Mucosa of rectum (tissue), 2 donors: ENCODE results near the gene NUP43.
A peak's percentile ranks its signal among the peaks of the same experiment; 100 is the strongest.

Source experiments
- H3K27ac ChIP-seq, 2 donors: one replicate each; pipeline ENCODE4 v1.7.0; 2013; ENCODE audit warnings: inconsistent platforms in 2 of 2, low read depth in 2 of 2, low read length in 2 of 2
- H3K27me3 ChIP-seq, 2 donors: one replicate each; pipeline ENCODE4 v1.7.0; 2013; ENCODE audit warnings: low read length in 2 of 2; ENCODE audit not compliant: control insufficient read depth in 2 of 2, insufficient read depth in 2 of 2
- H3K36me3 ChIP-seq, 2 donors: one replicate each; pipeline ENCODE4 v1.7.0; 2013; ENCODE audit warnings: low read length in 2 of 2; ENCODE audit not compliant: control insufficient read depth in 2 of 2, insufficient read depth in 2 of 2
- H3K4me1 ChIP-seq, 2 donors: one replicate each; pipeline ENCODE4 v1.7.0; 2013; ENCODE audit warnings: low read length in 2 of 2, mild to moderate bottlenecking in 1 of 2; ENCODE audit not compliant: control insufficient read depth in 2 of 2, insufficient read depth in 2 of 2
- H3K4me3 ChIP-seq, 2 donors: one replicate each; pipeline ENCODE4 v1.7.0; 2013; ENCODE audit warnings: low read length in 2 of 2
- H3K9ac ChIP-seq, 2 donors: one replicate each; pipeline ENCODE4 v1.7.0; 2013; ENCODE audit warnings: low read length in 2 of 2, low read depth in 1 of 2, mild to moderate bottlenecking in 1 of 2
- H3K9me3 ChIP-seq, 2 donors: one replicate each; pipeline ENCODE4 v1.7.0; 2013; ENCODE audit warnings: low read length in 2 of 2; ENCODE audit not compliant: control insufficient read depth in 2 of 2
- donor health status: healthy.
- donor health status: Normal muscosa, but diverticular disease.

The NUP43 gene

GRCh38 chr6:149746147-149746946, at the start of gene NUP43:
Gene NUP43 (minus strand): TSS chr6:149746529. CDS start chr6:149746495, 34 bp downstream.
- H3K4me1 ChIP-seq: peaks cover 18 to 19% of the 10 kb centered on the region in 2 donors
- H3K27me3 ChIP-seq: no peaks in the 10 kb centered on the region
- peaks cover 6 to 12% of the 10 kb centered on the region in 2 donors for H3K36me3 ChIP-seq
- H3K9me3 ChIP-seq: no peaks in the 10 kb centered on the region
- peak within 1 kb of the TSS; percentile 92 to 99 for H3K4me3 ChIP-seq
- peak within 1 kb of the TSS; percentile 65 to 79 for H3K27ac ChIP-seq
- peak within 1 kb of the TSS; percentile 93 to 94 for H3K9ac ChIP-seq

- Histone ChIP-seq H3K4me3 (no peak overlapping the region), H3K27me3 (no peaks in the 10 kb centered on the region), H3K9me3 (no peaks in the 10 kb centered on the region), H3K36me3 (peaks cover 6 to 13% of the 10 kb centered on the region in 2 donors), H3K27ac (no peak overlapping the region), H3K9ac (no peak overlapping the region), H3K4me1 (no peaks in the 10 kb centered on the region)
Observed at GRCh38 chr6:149783551-149783950, 37.2 kb upstream of the NUP43 start.

- Histone ChIP-seq H3K4me1 (no peaks in the 10 kb centered on the region), H3K9me3 (no peaks in the 10 kb centered on the region), H3K27me3 (no peaks in the 10 kb centered on the region), H3K27ac (no peak overlapping the region), H3K4me3 (no peak overlapping the region), H3K36me3 (peaks cover 6 to 15% of the 10 kb centered on the region in 2 donors), H3K9ac (no peak overlapping the region)
Observed at GRCh38 chr6:149782337-149782736, 36.0 kb upstream of the NUP43 start.

GRCh38 chr6:149781715-149782114, 35.4 kb upstream of the NUP43 start:
- H3K27me3 ChIP-seq: no peaks in the 10 kb centered on the region
- no peak overlapping the region for H3K27ac ChIP-seq
- H3K36me3 ChIP-seq: peaks cover 6 to 19% of the 10 kb centered on the region in 2 donors
- H3K9ac ChIP-seq: no peak overlapping the region
- no peaks in the 10 kb centered on the region for H3K4me1 ChIP-seq
- H3K4me3 ChIP-seq: no peak overlapping the region
- H3K9me3 ChIP-seq: no peaks in the 10 kb centered on the region

GRCh38 chr6:149779644-149779963, 33.3 kb upstream of the NUP43 start:
- Histone ChIP-seq H3K4me3 (no peak overlapping the region), H3K27me3 (no peaks in the 10 kb centered on the region), H3K36me3 (peaks cover 6 to 19% of the 10 kb centered on the region in 2 donors), H3K4me1 (no peaks in the 10 kb centered on the region), H3K9me3 (no peaks in the 10 kb centered on the region), H3K27ac (no peak overlapping the region), H3K9ac (no peak overlapping the region)

- no peaks in the 10 kb centered on the region for H3K9me3 ChIP-seq
- no peak overlapping the region for H3K27ac ChIP-seq
- no peak overlapping the region for H3K9ac ChIP-seq
- no peaks in the 10 kb centered on the region for H3K27me3 ChIP-seq
- H3K36me3 ChIP-seq: peaks cover 10 to 11% of the 10 kb centered on the region in 2 donors
- no peak overlapping the region for H3K4me3 ChIP-seq
- no peaks in the 10 kb centered on the region for H3K4me1 ChIP-seq
Observed at GRCh38 chr6:149777624-149778023, 31.3 kb upstream of the NUP43 start.

- H3K4me1 ChIP-seq: no peaks in the 10 kb centered on the region
- H3K36me3 ChIP-seq: peaks cover 12 to 16% of the 10 kb centered on the region in 2 donors
- H3K27me3 ChIP-seq: no peaks in the 10 kb centered on the region
- no peak overlapping the region for H3K9ac ChIP-seq
- no peaks in the 10 kb centered on the region for H3K9me3 ChIP-seq
- H3K27ac ChIP-seq: no peak overlapping the region
- no peak overlapping the region for H3K4me3 ChIP-seq
Observed at GRCh38 chr6:149771925-149772324, 25.6 kb upstream of the NUP43 start.

- Histone ChIP-seq H3K27me3 (no peaks in the 10 kb centered on the region), H3K9ac (no peak overlapping the region), H3K4me3 (no peak overlapping the region), H3K9me3 (peaks cover 0 to under 1% of the 10 kb centered on the region in 2 donors), H3K27ac (no peak overlapping the region), H3K36me3 (peaks cover 12 to 17% of the 10 kb centered on the region in 2 donors), H3K4me1 (no peaks in the 10 kb centered on the region)
Observed at GRCh38 chr6:149771185-149771584, 24.9 kb upstream of the NUP43 start.

GRCh38 chr6:149769676-149770075, 23.3 kb upstream of the NUP43 start:
- H3K9me3 ChIP-seq: peaks cover 0 to 4% of the 10 kb centered on the region in 2 donors
- peaks cover 12 to 20% of the 10 kb centered on the region in 2 donors for H3K36me3 ChIP-seq

GRCh38 chr6:149766156-149766769, 19.9 kb upstream of the NUP43 start:
- H3K27ac ChIP-seq: no peak overlapping the region
- H3K27me3 ChIP-seq: no peaks in the 10 kb centered on the region
- H3K9me3 ChIP-seq: peaks cover 0 to 4% of the 10 kb centered on the region in 2 donors
- no peaks in the 10 kb centered on the region for H3K4me1 ChIP-seq
- no peak overlapping the region for H3K9ac ChIP-seq
- H3K36me3 ChIP-seq: peaks cover 0 to 8% of the 10 kb centered on the region in 2 donors
- no peak overlapping the region for H3K4me3 ChIP-seq

More at GRCh38 chr6:149769676-149770075, 23.3 kb upstream of the NUP43 start:
- Histone ChIP-seq H3K4me1 (no peaks in the 10 kb centered on the region), H3K27ac (no peak overlapping the region), H3K27me3 (no peaks in the 10 kb centered on the region), H3K4me3 (no peak overlapping the region), H3K9ac (no peak overlapping the region)
